Panc1 (cell line): ENCODE results near the gene ECT2L. TPM values are rescaled to one million over a fixed set of nuclear protein-coding genes. Genes with fewer than 3 reads are reported as not detected.
"Not testable (repeated sequence)": the region's sequence is repeated elsewhere in the genome, so short reads cannot be mapped to it uniquely, and the experiment has no call there.

Source experiments
- ATAC-seq: fragments of 200-7000 bp; cut with Tn5 transposase; 2 replicates; pipeline ENCODE4 v1.9.1; 2020; ENCODE audit warnings: mild to moderate bottlenecking, moderate library complexity
- BruUV-seq: library from RNA; stranded (reverse); fragments of 400-500 nt; replicated peaks from 2 replicates; lab custom pipeline; 2021; lab: Mats Ljungman, UMichigan
- CTCF ChIA-PET: fragments of 300-600 bp; sonication (Branson Sonifier 250); formaldehyde crosslinking; loops from one replicate; lab custom pipeline; 2022; ENCODE audit warnings: antibody characterized with exemption; lab: Charles Lee
- POLR2A ChIA-PET: fragments of 300-600 bp; sonication (Branson Sonifier 250); formaldehyde crosslinking; loops from one replicate; lab custom pipeline; 2022; ENCODE audit warnings: antibody characterized with exemption; lab: Charles Lee
- DNase-seq: peaks from one replicate; pipeline ENCODE4 v3.0.0-alpha.2; 2010; ENCODE audit warnings: low read depth, low spot score
- H3K27ac ChIP-seq: 2 replicates; pipeline ENCODE4 v1.5.1; 2011; ENCODE audit warnings: mild to moderate bottlenecking, low read length, inconsistent platforms
- H3K27me3 ChIP-seq: fragments of 200-500 bp; sonication (Bioruptor generic); 2 replicates; pipeline ENCODE4 v1.6.0; 2014; ENCODE audit warnings: low read length, inconsistent platforms; ENCODE audit not compliant: control insufficient read depth, insufficient read depth
- H3K36me3 ChIP-seq: fragments of 200-500 bp; sonication (Bioruptor generic); 2 replicates; pipeline ENCODE4 v1.5.1; 2014; ENCODE audit warnings: inconsistent platforms, mild to moderate bottlenecking, low read length, moderate library complexity; ENCODE audit not compliant: control insufficient read depth, insufficient read depth
- H3K4me1 ChIP-seq: 2 replicates; pipeline ENCODE4 v1.5.1; 2011; ENCODE audit warnings: inconsistent platforms, mild to moderate bottlenecking, low read length, moderate library complexity; ENCODE audit not compliant: control insufficient read depth, insufficient read depth
- H3K4me3 ChIP-seq, 2 experiments: 2 replicates each; pipeline ENCODE4 v1.5.1; 2011 to 2012; ENCODE audit warnings: low read depth in 2 of 2, low read length in 2 of 2, mild to moderate bottlenecking in 2 of 2, inconsistent platforms in 1 of 2, moderate library complexity in 1 of 2
- H3K9me3 ChIP-seq: fragments of 200-500 bp; sonication (Bioruptor generic); 2 replicates; pipeline ENCODE4 v1.5.1; 2014; ENCODE audit warnings: low read depth, mild to moderate bottlenecking, inconsistent platforms, low read length, moderate library complexity; ENCODE audit not compliant: control insufficient read depth, insufficient read depth
- POLR2AphosphoS5 ChIP-seq: IDR thresholded peaks from 2 replicates; pipeline ENCODE4 v1.6.1; 2012; ENCODE audit warnings: mild to moderate bottlenecking, low read depth, low read length, moderate library complexity
- REST ChIP-seq, 2 experiments: IDR thresholded peaks; 2 replicates each; pipeline ENCODE4 v1.6.1; 2011 to 2012; ENCODE audit warnings: low read depth in 2 of 2, control low read depth in 1 of 2, low read length in 1 of 2, mild to moderate bottlenecking in 1 of 2, moderate library complexity in 1 of 2; ENCODE audit not compliant: insufficient read depth in 1 of 2
- SIN3A ChIP-seq: IDR thresholded peaks from 2 replicates; pipeline ENCODE4 v1.6.1; 2012; ENCODE audit warnings: low read depth, mild to moderate bottlenecking, low read length, moderate library complexity, borderline replicate concordance; ENCODE audit not compliant: insufficient read depth
- TCF7L2 ChIP-seq: IDR thresholded peaks from 2 replicates; pipeline ENCODE4 v1.6.1; 2011; ENCODE audit warnings: mild to moderate bottlenecking, low read depth, low read length, inconsistent platforms
- in situ Hi-C: cut with HindIII; loops from 2 replicates; pipeline ENCODE4 v1.10.0; 2016; ENCODE audit warnings: low sequenced_read_pairs, low pct_unique_long_range_greater_than_20kb
- intact Hi-C: fragments of 100-400 bp; cut with micrococcal nuclease; formaldehyde crosslinking; loops from one replicate; pipeline ENCODE4 v1.10.0; 2022; ENCODE audit not compliant: unreplicated experiment
- total RNA-seq: library from RNA; stranded (reverse); gene quantifications from one replicate; pipeline ENCODE4 v1.2.1, GENCODE V29; 2021; ENCODE audit not compliant: unreplicated experiment
- TF ChIP-seq, protein P1 (sequence below): fragments of 450-650 bp; IDR thresholded peaks from 2 replicates; pipeline ENCODE4 v1.5.1; 2017; ENCODE audit warnings: mild to moderate bottlenecking

The ECT2L gene
- total RNA-seq, 1 experiment from 2014 or later = not detected

- no peak for DNase-seq
- Histone ChIP-seq H3K4me3 (no peak overlapping the region), H3K27ac (no peak overlapping the region), H3K27me3 (no peaks in the 10 kb centered on the region), H3K9me3 (no peaks in the 10 kb centered on the region), H3K36me3 (no peaks in the 10 kb centered on the region; the same call in 1 of the 2 replicates), H3K4me1 (no peaks in the 10 kb centered on the region)
- no peak for TF ChIP-seq REST (IDR thresholded peaks at IDR 0.05; ENCODE audit: insufficient read depth in 1 of 2, low read depth in 2 of 2, low read length in 1 of 2)
- no peak for TF ChIP-seq SIN3A
- no peak for TF ChIP-seq TCF7L2
- no peak for TF ChIP-seq POLR2AphosphoS5
- TF ChIP-seq, protein P1, sequence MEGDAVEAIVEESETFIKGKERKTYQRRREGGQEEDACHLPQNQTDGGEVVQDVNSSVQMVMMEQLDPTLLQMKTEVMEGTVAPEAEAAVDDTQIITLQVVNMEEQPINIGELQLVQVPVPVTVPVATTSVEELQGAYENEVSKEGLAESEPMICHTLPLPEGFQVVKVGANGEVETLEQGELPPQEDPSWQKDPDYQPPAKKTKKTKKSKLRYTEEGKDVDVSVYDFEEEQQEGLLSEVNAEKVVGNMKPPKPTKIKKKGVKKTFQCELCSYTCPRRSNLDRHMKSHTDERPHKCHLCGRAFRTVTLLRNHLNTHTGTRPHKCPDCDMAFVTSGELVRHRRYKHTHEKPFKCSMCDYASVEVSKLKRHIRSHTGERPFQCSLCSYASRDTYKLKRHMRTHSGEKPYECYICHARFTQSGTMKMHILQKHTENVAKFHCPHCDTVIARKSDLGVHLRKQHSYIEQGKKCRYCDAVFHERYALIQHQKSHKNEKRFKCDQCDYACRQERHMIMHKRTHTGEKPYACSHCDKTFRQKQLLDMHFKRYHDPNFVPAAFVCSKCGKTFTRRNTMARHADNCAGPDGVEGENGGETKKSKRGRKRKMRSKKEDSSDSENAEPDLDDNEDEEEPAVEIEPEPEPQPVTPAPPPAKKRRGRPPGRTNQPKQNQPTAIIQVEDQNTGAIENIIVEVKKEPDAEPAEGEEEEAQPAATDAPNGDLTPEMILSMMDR = no peak
- CTCF ChIA-PET = no interaction called here
- in situ Hi-C loops (no loop called here), intact Hi-C loops (no loop called here)
- POLR2A ChIA-PET = no interaction called here
- no TSS peak for BruUV-seq
- ATAC-seq = no peak
Observed at GRCh38 chr6:138926579-138926978, 130.7 kb downstream of the ECT2L start.

DNA sequence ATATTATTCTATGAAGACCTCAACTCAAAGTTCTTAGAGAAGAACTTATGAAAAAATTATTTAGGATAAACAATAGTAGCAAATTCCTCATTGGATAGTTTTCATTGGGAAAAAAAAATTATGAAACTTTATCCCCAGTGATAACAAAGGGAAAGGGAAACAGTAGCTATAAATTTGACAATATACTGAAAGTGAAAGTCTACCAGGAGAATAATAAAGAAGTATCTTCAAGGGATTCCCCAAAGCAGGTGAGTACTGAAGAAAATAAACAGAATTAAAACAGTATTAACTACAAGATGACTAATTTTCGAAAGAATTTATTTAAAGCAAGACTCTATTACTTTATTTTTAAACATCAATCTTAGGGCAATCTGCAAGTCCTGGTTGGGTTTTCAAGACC is 135.8 kb downstream of the ECT2L start:
- CTCF ChIA-PET = no interaction called here
- no TSS peak for BruUV-seq
- intact Hi-C loops = no loop called here
- Histone ChIP-seq H3K9me3 (no peaks in the 10 kb centered on the region), H3K4me3 (no peak overlapping the region), H3K27me3 (no peaks in the 10 kb centered on the region), H3K36me3 (no peaks in the 10 kb centered on the region; the same call in 1 of the 2 replicates), H3K27ac (no peak overlapping the region), H3K4me1 (no peaks in the 10 kb centered on the region)
- in situ Hi-C loops = no loop called here
- DNase-seq (no peak), ATAC-seq (no peak)
- POLR2A ChIA-PET = no interaction called here
- TF ChIP-seq SIN3A = no peak
- no peak for TF ChIP-seq TCF7L2

- POLR2A ChIA-PET = interaction anchor here (0.6 kb wide), 1 partner anchor 499 kb away, joined by 3 read pairs; no protein-coding TSS in a partner anchor
- H3K4me1 ChIP-seq, H3K36me3 ChIP-seq, H3K27me3 ChIP-seq, DNase-seq, H3K4me3 ChIP-seq, CTCF ChIA-PET, in situ Hi-C loops, ATAC-seq, H3K27ac ChIP-seq, H3K9me3 ChIP-seq, intact Hi-C loops, BruUV-seq: not testable (repeated sequence)
Observed at GRCh38 chr6:138936873-138937272, 141.0 kb downstream of the ECT2L start.
